ENCODE measurements around the gene NUPR1.
"Not testable (repeated sequence)": the region's sequence is repeated elsewhere in the genome, so short reads cannot be mapped to it uniquely, and the experiment has no call there.

The NUPR1 gene

GRCh38 chr16:28497861-28498599 is 40.7 kb downstream of the NUPR1 start:
- DNase-seq = no peak

GRCh38 chr16:28497386-28497785 is 41.4 kb downstream of the NUPR1 start:
- DNase-seq = no peak

- DNase-seq = no peak
Observed at GRCh38 chr16:28496844-28497243, 41.9 kb downstream of the NUPR1 start.

DNA sequence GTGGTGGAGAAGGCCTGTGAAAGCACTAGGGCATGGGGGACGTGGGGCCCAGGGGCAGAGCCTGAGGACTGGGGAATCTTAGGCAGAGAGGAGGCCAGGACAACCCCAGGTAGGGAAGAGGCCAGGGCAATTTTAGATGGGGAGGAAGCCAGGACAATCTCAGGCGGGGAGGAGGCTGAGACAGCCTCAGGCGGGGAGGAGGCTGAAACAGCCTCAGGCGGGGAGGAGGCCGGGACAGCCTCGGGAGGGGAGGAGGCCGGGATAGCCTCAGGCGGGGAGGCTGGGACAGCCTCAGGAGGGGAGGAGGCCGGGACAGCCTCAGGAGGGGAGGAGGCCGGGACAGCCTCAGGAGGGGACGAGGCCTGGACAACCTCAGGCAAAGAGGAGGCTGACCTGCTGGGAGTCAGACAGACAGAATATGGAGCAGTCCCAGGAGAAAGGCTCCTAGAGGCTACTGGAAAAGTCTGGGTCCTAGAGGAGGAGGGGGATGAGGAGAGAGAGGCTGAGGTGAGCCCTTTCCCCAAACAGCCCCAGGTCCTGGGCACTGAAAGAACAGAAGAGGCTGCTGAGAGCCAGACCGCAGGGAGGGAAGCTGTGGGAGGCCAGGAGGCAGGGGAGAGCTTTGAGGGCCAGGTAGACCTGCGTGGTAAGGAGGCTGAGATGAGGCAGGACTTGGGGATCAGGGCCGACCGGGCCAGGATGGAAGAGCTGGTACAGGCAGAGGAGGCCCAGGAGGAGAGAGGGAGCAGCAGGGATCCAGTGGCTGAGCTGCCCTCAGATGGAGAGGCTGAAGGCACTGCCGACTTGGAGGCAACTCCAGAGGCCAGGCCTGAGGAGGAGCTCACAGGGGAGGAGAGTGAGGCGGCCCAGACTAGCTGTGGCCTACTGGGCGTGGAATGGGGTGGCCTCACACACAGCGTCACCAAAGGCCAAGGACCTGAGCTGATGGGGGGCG is 42.7 kb downstream of the NUPR1 start:
- no peak for DNase-seq

GRCh38 chr16:28495098-28495793 is 43.5 kb downstream of the NUPR1 start:
- no peak for DNase-seq

DNA sequence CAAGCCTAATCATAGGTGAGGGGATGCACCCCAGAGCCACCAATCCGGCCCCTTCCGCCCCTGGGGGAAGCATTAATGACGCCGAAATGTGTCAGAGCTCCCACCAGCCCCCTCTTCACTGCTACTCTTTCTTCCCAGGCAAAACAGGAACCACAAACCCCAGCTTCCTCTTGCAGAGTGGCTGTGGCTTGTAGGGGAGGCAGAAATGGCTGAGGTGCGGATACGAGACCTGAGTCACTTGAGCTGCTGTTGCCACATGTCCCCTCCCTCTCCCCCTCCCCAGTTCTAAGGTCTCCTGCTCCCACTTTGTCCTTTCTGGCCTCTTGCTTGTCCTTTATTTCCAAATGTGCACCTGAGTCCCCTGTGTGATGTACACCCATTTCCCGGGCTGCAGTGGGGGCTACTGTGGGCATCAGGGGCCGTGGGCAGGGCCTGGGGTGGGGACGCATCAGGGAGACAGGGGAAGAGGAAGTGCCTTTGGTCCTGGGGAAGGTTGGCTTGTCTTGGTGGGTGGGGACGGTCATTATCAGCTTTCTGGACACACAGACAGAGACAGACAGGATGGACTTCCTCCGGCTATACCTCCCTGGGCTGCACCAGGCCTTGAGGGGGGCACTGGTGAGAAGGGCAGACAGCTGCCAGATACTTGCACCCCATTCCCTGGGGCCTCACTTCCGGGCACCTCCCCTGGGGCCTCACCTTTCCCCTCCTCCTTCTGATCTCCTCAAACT is 44.5 kb downstream of the NUPR1 start, which contains the start of gene APOBR:
APOBR (plus strand) TSS at position 523 of the 731 bp plus-strand sequence; CDS start at position 562, 39 bp downstream.
- no peak for DNase-seq

- DNase-seq = no peak
Observed at GRCh38 chr16:28492511-28492910, 46.3 kb downstream of the NUPR1 start.

DNA sequence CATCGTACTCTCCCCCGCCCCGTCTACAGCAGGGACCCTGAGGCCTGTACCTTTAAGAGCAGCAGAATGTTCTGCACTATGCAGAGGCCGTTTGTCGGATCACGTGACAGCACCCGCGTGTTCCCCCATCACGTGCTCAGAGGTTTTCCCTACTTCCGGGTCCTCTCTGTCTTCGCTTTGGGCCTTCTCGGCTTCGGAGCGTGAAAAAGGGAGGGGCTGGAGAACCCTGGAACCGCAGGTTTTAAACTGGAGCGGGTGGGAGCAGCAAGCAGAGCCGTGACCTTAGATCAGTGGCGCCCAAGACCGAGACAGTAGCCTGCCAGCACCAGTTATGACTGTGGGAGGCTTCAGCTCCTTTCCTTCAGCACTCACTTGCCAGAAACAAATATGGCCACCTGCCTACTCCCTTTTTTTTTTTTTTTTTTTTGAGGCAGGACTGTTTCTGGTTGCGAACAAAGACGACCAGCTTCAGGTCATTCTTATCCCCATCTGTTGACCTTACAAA is 46.8 kb downstream of the NUPR1 start, which contains the start of gene CLN3:
CLN3 (minus strand) TSS at position 105 of the 505 bp plus-strand sequence. CDS start 315 bp downstream, outside the sequence.
- DNase-seq = peak; percentile 86

GRCh38 chr16:28491230-28491969 is 47.4 kb downstream of the NUPR1 start:
- DNase-seq = no peak

DNA sequence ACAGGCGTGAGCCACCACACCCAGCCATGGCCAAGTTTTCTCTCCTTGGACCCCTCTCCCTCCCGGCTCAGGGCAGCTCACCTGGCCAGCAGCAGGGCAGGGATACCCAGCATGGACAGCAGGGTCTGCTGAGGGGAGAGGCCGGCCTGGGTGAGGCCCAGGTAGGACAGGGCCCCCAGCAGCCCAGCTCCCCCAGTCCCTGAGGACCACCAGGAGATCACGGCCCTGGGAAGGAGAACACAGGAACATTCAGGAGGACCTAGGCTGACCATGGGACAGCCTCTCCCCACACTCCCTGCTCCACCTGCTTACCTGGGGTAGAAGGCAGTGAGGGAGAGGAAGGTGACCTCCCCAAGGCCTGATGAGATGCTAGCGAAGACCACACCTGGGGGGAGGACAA is 52.5 kb downstream of the NUPR1 start:
- DNase-seq = no peak

DNA sequence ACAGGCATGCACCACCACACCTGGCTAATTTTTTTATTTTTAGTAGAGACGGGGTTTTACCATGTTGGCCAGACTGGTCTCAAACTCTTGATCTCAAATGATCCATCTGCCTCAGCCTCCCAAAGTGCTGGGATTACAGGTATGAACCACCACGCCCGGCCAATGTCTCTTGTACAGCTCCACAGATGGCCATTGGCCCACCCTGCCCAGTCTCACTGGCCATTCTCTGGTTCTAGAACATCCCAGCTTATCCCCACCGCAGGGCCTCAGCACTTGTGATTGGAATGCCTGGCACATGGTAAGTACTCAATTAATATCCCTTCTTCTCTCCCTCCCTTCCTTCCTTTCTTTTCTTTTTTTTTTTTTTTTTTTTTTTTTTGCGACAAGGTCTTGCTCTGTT is 55.4 kb downstream of the NUPR1 start:
- not testable (repeated sequence) for DNase-seq

Data from NCI-H748 treated with DMSO at 0.1 percent for 48 hours (cell line).